Pancreas (tissue), 10 donors: ENCODE results near the gene LIF. TPM values are rescaled to one million over a fixed set of nuclear protein-coding genes. Genes with fewer than 3 reads are reported as not detected.

Experiments used
- ATAC-seq, 4 donors: fragments of 200-7000 bp; cut with Tn5 transposase; one replicate each; pipeline versions ENCODE4 v1.8.0 to v1.9.1; 2020; ENCODE audit warnings: mild to moderate bottlenecking in 4 of 4, moderate library complexity in 4 of 4
- DNase-seq, 6 donors: peaks; one replicate each; pipeline ENCODE4 v3.0.0-alpha.2; 2020
- FAIRE-seq: peaks from 2 replicates; lab custom pipeline; 2012; peaks lifted over from hg19 to GRCh38; lab: Jason Lieb, UNC
- H3K27ac ChIP-seq, 4 donors: fragments of 200-600 bp; sonication (generic); 1 replicate in 3 of 4; 2 replicates in 1 of 4; pipeline versions ENCODE4 v1.5.0 to v1.8.0; 2020
- H3K27me3 ChIP-seq, 4 donors: fragments of 200-600 bp; one replicate each; pipeline ENCODE4 v1.8.0; 2021
- H3K36me3 ChIP-seq, 3 donors: fragments of 200-600 bp; sonication (generic) in 1 of 3; one replicate each; pipeline versions ENCODE4 v1.5.0 to v1.8.0; 2020 to 2021
- H3K4me1 ChIP-seq, 3 donors: fragments of 200-600 bp; one replicate each; pipeline ENCODE4 v1.8.0; 2021
- H3K4me3 ChIP-seq, 4 donors: fragments of 200-600 bp; sonication (generic) in 2 of 4; one replicate each; pipeline versions ENCODE4 v1.5.0 to v1.8.0; 2020 to 2021
- H3K9me3 ChIP-seq, 4 donors: fragments of 200-600 bp; one replicate each; pipeline ENCODE4 v1.8.0; 2021
- WGBS, 2 donors: extraction: QIAGEN DNeasy Blood & Tissue Kit; methylation state at CpG; one replicate each; pipeline ENCODE4 v1.1.7; 2013; 5-methylcytosine and 5-hydroxymethylcytosine counted together
- intact Hi-C, 3 donors: fragments of 100-400 bp; cut with DNase I; formaldehyde crosslinking; loops; one replicate each; pipeline versions ENCODE4 v1.11.1 to v1.14.2; 2022
- polyA plus RNA-seq, 2 donors: library from polyadenylated mRNA; stranded (reverse); fragments of 200-250 nt; gene quantifications; one replicate each; pipeline ENCODE4 v1.2.3, GENCODE V29; 2013
- total RNA-seq, 6 donors: library from RNA; stranded (reverse); fragmentation: NEBNext Ultra II Directional in 4 of 6; extraction: Animal tissue kit (Norgen Biotek cat#: 25700) in 4 of 6; gene quantifications; one replicate each; pipeline versions ENCODE4 v1.2.1 to v1.2.4, GENCODE V29; 2021 to 2023
- TF ChIP-seq, protein P1 (sequence below), 4 donors: fragments of 200-600 bp; sonication (generic) in 3 of 4; IDR thresholded peaks; one replicate each; pipeline versions ENCODE4 v1.5.0 to v1.8.0; 2021; ENCODE audit warnings: antibody characterized with exemption in 4 of 4
- donor health status: healthy with polysubstance abuse.
- donor health status: DM: no; HTN: no; CAD: no; lungs with moderate emphysema.
- donor health status: DM: no; HTN: no; CAD: no.
- donor health status: control.
- donor health status: control.
- donor health status: Bipolar disorder and iron deficiency.
- donor health status: DM: yes; HTN: yes; CAD: no.
- donor health status: DM: no; HTN: no; CAD: no.
- donor health status: DM: no; HTN: no; CAD: no.
- donor health status: DM: yes; HTN: yes; CAD: no.

LIF gene
- total and polyA plus RNA-seq, 8 donors = 0.32 to 5.8 (median 2.3) TPM

DNA sequence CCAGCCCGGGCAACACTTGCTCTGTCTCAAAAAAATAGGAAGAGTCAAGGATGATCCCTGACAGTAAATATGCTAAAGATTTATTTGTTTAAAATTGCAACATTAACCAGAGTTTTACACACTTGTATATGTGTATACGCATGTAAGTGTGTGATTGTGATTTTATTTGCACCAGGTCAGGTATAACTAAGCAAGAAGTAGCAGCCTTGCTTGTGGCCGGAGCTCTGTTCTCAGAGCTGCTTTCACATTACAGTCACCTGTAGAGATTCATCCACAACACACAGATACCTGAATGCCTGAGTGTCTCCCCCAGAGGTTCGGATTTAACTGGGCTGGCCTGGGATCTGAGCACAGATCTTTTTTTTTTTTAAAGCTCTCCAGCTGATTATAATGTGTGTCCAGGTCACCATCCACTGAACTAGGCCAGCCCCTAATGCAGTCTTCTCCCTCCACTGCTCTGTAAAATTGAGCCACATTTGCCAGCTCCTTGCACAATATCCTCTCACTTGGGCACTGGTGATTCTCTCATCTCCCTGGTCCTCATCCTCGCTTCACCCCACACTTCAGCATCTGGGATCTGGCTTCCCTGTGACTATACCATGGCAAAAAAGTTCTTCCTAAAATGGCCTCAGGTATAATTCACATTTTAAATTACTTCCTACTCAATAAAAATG, 48.3 kb downstream of the LIF start:
- Histone ChIP-seq H3K36me3 (no peaks in the 10 kb centered on the region), H3K27me3 (no peaks in the 10 kb centered on the region), H3K4me1 (peaks cover 0 to 12% (median 0%) of the 10 kb centered on the region in 3 donors), H3K4me3 (no peak overlapping the region), H3K9me3 (no peaks in the 10 kb centered on the region), H3K27ac (no peak overlapping the region)
- TF ChIP-seq, protein P1, sequence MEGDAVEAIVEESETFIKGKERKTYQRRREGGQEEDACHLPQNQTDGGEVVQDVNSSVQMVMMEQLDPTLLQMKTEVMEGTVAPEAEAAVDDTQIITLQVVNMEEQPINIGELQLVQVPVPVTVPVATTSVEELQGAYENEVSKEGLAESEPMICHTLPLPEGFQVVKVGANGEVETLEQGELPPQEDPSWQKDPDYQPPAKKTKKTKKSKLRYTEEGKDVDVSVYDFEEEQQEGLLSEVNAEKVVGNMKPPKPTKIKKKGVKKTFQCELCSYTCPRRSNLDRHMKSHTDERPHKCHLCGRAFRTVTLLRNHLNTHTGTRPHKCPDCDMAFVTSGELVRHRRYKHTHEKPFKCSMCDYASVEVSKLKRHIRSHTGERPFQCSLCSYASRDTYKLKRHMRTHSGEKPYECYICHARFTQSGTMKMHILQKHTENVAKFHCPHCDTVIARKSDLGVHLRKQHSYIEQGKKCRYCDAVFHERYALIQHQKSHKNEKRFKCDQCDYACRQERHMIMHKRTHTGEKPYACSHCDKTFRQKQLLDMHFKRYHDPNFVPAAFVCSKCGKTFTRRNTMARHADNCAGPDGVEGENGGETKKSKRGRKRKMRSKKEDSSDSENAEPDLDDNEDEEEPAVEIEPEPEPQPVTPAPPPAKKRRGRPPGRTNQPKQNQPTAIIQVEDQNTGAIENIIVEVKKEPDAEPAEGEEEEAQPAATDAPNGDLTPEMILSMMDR (IDR thresholded peaks at IDR 0.05) = no peak
- no peak for FAIRE-seq
- no peak for DNase-seq
- intact Hi-C loops = loop anchor here in 1 of 3 donors (10.0 kb wide), 1 partner anchor 83 kb away; no protein-coding TSS in a partner anchor
- 94 to 95% methylated on average over 5 of the region's 5 CpGs for WGBS, 2 donors
- ATAC-seq = no peak

DNA sequence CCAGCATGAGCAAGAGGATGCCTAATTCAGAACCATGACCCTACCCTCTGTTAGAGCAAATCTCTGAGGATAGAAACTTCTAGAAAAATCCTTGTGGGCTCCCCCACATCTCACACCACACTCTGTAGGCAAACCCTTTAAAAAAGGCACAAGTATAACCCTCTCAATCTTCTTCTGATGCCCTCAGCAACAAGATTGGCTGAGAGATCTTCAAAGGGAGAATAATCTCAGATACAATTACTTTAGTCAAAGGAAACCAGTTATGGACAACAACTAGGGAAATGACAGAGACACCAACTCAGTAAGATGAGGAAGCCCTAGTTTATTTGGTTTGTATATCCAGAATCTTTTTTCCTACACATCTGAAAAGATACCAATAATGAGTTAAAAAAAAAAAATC, 49.2 kb downstream of the LIF start:
- intact Hi-C loops = loop anchor here in 1 of 3 donors (10.0 kb wide), 1 partner anchor 83 kb away; no protein-coding TSS in a partner anchor
- FAIRE-seq = no peak

DNA sequence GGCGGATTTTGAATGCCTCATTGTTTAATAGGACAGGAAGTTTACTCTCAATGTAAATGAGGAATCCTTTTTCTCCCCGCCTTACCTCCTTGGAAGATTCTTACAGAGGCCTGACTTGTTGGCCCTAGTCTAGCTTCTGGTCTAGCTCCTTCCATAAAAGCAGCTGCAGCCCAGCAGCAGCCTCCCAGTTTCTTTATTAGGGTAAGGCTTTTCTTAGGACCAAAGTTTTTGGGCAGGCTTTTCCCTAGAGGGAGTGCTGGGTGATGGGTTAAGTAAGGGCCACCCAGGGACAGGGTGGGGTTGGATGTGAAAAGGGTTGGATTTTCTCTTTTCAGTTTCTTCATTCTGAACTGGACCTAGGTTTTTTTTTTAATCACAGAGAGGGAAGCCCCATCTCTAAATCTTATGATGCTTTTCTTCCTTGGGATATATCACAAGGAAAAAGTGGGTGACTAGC, 49.7 kb downstream of the LIF start:
- Histone ChIP-seq H3K36me3 (no peaks in the 10 kb centered on the region), H3K4me1 (peaks cover 0 to 8% (median 0%) of the 10 kb centered on the region in 3 donors), H3K27me3 (no peaks in the 10 kb centered on the region), H3K27ac (peak overlapping the region in 2 of 4 donors; percentile 75 to 80), H3K4me3 (no peak overlapping the region), H3K9me3 (no peaks in the 10 kb centered on the region)
- ATAC-seq = no peak
- DNase-seq = no peak
- TF ChIP-seq, protein P1 (IDR thresholded peaks at IDR 0.05) = no peak
- WGBS, 2 donors = 75 to 77% methylated on average over 2 of the region's 2 CpGs
- FAIRE-seq = no peak
- intact Hi-C loops = loop anchor here in 1 of 3 donors (10.0 kb wide), 1 partner anchor 82 kb away; no protein-coding TSS in a partner anchor

More for the DNA sequence above, 49.2 kb downstream of the LIF start:
- no peaks in the 10 kb centered on the region for H3K9me3 ChIP-seq
- no peaks in the 10 kb centered on the region for H3K36me3 ChIP-seq
- H3K27me3 ChIP-seq = no peaks in the 10 kb centered on the region
- DNase-seq = no peak
- ATAC-seq = no peak
- H3K27ac ChIP-seq = peak overlapping the region in 2 of 4 donors; percentile 75 to 80
- peaks cover 0 to 8% (median 0%) of the 10 kb centered on the region in 3 donors for H3K4me1 ChIP-seq
- no peak overlapping the region for H3K4me3 ChIP-seq
- TF ChIP-seq, protein P1 (IDR thresholded peaks at IDR 0.05) = no peak

DNA sequence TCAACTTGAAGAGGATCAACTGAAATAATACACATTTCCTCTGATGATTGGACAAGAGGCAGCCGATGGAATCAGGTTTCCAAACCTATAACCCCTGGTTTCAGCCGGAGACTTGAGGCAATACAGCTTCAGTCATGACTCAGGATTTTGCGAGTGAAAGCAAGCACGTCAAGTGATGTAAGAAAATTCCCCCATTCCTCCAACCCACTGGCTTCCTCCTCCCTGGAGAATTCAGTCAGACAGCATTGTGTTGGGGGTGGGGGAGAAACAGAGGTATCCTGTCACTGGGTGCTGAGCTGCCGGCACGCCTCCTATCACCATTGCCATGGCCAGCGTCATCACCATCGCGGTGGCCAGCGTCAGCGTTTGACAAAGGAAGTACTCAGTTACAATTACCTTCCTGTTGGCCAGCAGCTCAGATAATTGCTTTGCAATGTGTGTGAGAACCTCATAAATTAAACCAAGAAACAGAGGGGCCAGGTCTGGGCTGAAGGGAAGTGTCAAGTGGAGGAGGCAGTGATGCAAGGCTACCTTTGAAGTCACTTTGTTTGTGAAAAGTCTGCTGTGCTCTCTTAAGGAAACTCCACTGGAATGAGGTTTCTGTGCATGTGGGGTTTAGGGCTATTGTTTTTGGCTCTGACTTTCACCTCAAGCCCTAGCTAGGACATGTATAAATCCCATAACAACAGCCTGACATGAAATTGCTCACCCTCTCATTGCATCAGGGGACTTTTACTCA, 50.2 kb downstream of the LIF start:
- intact Hi-C loops = loop anchor here in 1 of 3 donors (10.0 kb wide), 1 partner anchor 82 kb away; no protein-coding TSS in a partner anchor
- Histone ChIP-seq H3K4me1 (peaks cover 0 to 8% (median 0%) of the 10 kb centered on the region in 3 donors), H3K4me3 (no peak overlapping the region), H3K36me3 (no peaks in the 10 kb centered on the region), H3K27ac (peak overlapping the region in 3 of 4 donors; percentile 18 to 80 (median 75)), H3K27me3 (no peaks in the 10 kb centered on the region), H3K9me3 (no peaks in the 10 kb centered on the region)
- WGBS, 2 donors = 24 to 35% methylated on average over 11 of the region's 11 CpGs
- DNase-seq (peak in 4 of 6 donors; percentile 57 to 65 (median 60)), FAIRE-seq (no peak), ATAC-seq (peak; percentile 63 to 88 (median 87))
- TF ChIP-seq, protein P1 (IDR thresholded peaks at IDR 0.05) = no peak
